GM18951 (cell line): Measurements from ENCODE around the gene FOSL1.

Experiments used
- POLR2A ChIP-seq: IDR thresholded peaks from 4 replicates; pipeline ENCODE4 v1.6.1; 2011; ENCODE audit warnings: mild to moderate bottlenecking; ENCODE audit not compliant: insufficient read length, insufficient read depth; ENCODE audit errors: extremely low read depth
- in situ Hi-C: fragments of 300-500 bp; cut with MboI; formaldehyde crosslinking; loops from one replicate; pipeline ENCODE4 v1.12.0; 2022; ENCODE audit warnings: low sequenced_read_pairs, mixed read lengths, inconsistent platforms; ENCODE audit not compliant: unreplicated experiment

FOSL1 gene

GRCh38 chr11:65887723-65888162 lies 12.4 kb downstream of the FOSL1 start:
- in situ Hi-C loops, result no loop called here
- TF ChIP-seq POLR2A, result no peak

GRCh38 chr11:65886826-65887722 lies 13.1 kb downstream of the FOSL1 start:
- no peak for TF ChIP-seq POLR2A
- in situ Hi-C loops, result no loop called here

DNA sequence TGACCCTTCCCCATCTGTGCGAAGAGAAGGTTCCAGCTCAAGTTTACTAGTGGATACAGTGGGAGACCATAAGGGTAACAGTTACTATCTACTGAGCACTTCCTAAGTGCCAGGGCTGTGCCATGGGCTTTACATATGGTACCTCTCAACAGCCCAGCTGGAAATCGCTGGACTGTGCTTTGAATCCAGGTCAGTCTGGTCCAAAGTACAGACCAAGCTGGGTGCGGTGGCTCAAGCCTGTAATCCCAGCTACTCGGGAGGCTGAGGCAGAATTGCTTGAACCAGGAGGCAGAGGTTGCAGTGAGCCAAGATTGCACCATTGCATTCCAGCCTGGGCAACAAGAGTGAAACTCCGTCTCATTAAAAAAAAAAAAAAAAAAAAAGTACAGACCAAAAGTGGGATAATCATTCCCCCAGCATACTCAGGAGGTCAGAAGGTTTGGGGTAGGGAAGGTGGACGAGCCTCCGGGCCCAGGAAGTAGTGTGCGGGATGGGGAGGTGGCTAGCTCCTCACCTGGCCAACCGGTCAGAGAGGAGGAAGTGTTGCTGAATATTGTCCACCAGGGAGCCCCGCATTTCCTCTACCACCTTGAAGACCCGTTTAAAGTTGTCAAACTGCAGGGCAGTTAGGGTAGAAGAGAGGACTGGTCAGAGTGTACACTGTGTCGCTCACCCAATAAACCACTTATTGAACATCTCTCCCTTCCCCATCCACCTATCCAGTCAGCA lies 14.2 kb downstream of the FOSL1 start:
- in situ Hi-C loops, result no loop called here
- TF ChIP-seq POLR2A, result no peak

GRCh38 chr11:65885231-65885630 lies 15.0 kb downstream of the FOSL1 start:
- TF ChIP-seq POLR2A, result no peak
- in situ Hi-C loops, result no loop called here

GRCh38 chr11:65884716-65885092 lies 15.5 kb downstream of the FOSL1 start:
- TF ChIP-seq POLR2A, result no peak
- in situ Hi-C loops, result loop anchor here (5.0 kb wide), 1 partner anchor 103 kb away; no protein-coding TSS in a partner anchor

DNA sequence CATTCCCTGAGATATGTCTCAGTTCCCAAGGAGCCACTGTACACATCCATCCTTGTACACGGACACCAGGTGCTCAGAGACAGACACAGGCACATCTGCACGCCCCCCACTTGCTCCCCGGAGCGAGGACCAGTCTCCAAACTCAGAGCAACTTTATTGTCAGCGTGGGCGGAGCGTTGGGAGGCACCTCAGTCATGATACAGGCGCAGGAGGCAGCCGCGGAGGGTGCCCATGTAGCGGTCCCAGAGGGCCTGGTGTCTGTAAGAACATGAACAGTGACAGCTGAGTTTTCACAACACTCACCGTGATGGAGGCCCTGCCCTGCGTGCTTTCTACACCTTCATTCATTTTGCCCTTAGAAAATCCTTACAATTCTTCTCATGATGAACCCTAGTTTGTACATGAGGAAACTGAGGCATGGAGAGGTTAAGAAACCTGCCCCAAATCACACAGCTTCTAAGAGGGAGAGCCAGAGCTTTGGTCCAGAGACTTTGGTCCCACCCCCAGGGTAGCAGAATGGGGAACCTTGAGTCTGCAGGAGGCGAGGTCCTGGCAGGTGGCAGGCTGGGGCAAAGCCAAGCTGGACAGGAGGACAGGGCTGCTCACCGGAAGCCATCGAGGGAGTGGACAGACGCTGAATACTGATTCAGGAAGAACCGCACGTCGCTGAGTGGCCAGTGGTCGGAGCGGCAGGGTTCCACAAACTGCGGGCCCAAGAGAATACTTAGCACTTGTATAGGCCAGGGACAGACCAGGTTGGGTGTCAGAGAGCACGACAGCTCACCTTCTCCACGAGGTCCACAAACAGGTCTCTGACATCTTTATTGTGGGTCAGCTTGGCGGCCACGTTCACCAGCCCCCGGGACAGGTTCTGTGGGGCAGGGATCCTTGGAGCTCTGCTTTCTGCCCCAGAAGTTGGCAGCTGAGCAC lies 16.1 kb downstream of the FOSL1 start:
- in situ Hi-C loops, result loop anchor here (5.0 kb wide), 1 partner anchor 103 kb away; no protein-coding TSS in a partner anchor

GRCh38 chr11:65883058-65883761 lies 17.0 kb downstream of the FOSL1 start:
- TF ChIP-seq POLR2A, result no peak
- in situ Hi-C loops, result loop anchor here (5.0 kb wide), 1 partner anchor 104 kb away; no protein-coding TSS in a partner anchor

More for the DNA sequence above, 16.1 kb downstream of the FOSL1 start:
- TF ChIP-seq POLR2A, result no peak

DNA sequence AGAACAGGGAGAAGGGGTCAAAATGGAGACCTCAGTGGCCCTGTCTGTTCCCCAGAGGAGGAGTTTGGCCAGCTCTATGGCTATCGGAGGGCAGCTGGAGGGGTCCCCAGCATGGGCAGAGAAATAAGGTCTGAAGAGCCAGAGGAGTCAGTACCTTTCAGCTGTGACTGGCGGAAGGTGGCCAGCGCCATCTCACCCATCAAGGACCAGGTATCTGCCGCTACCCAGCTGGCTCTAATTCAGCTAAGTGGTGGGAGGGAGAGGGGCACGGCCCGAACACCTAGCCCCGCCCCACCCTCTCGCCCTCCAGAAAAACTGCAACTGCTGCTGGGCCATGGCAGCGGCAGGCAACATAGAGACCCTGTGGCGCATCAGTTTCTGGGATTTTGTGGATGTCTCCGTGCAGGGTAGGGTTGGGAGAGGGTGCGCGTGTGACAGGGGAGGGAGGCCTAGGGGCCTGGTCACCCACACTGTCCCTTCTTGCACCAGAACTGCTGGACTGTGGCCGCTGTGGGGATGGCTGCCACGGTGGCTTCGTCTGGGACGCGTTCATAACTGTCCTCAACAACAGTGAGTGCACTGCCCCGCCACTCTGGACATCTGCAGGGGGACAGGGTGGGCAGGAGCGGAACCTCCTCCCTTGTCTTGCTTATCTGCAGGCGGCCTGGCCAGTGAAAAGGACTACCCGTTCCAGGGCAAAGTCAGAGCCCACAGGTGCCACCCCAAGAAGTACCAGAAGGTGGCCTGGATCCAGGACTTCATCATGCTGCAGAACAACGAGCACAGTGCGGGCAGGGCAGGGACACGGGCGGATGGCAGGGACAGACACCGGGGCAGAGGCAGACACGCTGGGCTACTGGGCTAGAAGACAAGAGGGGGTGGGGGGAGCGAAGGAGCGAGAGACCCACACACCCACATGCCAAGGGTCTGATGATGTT lies 17.8 kb downstream of the FOSL1 start:
- in situ Hi-C loops, result loop anchor here (5.0 kb wide), 1 partner anchor 105 kb away; no protein-coding TSS in a partner anchor
- TF ChIP-seq POLR2A, result no peak

DNA sequence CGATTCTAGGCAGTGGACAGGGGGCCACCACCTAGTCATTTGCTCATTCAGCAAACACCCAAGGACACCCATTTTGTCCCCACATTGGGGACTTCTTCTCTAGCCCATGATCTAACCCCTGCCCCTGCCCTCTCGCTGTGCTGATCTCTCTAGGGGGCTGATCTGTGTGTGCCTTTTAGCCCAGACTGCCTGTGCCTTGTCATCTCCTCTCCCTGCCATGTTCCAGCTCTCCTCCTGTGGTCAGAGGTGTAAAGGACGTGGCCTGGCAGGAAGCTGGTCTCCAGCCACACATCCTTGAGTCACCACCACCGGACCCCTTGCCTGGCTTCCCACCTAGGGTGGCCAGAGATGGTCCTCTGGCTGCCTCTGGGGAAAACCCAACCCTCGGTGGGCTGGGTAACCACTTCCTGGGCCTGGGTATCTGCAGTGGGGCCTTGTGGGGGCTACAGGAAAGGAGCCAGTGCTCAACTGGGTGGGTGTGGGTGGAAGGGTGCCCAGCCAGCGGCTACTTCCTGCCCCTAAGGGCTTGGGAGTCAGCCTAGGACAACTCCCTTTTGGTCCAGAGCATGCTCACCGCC lies 19.3 kb downstream of the FOSL1 start:
- in situ Hi-C loops, result loop anchor here (5.0 kb wide), 1 partner anchor 106 kb away; no protein-coding TSS in a partner anchor
- no peak for TF ChIP-seq POLR2A

DNA sequence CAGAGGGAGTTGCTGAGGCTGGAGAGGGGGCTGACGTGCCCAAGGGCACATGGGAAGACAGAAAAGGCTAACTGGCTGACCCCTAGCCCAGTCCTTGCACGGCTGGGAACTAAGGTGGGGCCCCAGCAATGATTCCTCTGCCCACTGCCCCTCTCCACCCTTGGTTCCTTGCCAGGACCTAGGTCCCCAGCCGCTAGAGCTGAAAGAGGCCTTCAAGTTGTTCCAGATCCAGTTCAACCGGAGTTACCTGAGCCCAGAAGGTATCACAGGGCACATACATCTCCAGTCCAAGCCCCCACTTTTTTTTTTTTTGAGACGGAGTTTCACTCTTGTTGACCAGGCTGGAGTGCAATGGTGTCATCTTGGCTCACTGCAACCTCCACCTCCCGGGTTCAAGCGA lies 20.2 kb downstream of the FOSL1 start:
- in situ Hi-C loops, result loop anchor here (5.0 kb wide), 1 partner anchor 107 kb away; no protein-coding TSS in a partner anchor

DNA sequence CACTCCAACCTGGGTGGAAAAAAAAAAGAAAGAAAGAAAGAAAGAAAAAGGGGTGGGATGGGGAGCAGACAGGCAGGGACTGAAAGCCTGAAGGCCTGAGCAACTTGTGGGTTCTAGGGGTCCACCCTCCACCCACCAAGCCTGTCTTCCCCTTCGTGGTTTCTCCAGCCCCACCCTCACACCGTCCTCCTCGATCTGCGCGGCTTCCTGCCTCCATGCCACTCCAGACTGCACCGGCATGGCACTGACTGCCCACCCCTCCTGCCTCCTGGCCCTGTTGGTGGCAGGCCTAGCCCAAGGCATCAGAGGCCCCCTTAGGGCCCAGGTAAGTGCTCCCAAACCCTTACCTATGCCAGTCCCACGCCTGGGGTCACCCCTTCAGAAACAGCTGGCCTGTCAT lies 20.6 kb downstream of the FOSL1 start, which contains the start of gene CTSW:
Gene CTSW (plus strand): TSS at position 221 of the 400 bp plus-strand sequence. CDS start 18 bp downstream, at position 239.
- TF ChIP-seq POLR2A, result no peak
- in situ Hi-C loops, result loop anchor here (5.0 kb wide), 1 partner anchor 108 kb away; no protein-coding TSS in a partner anchor

More for the DNA sequence above, 20.2 kb downstream of the FOSL1 start:
- no peak for TF ChIP-seq POLR2A
